SHP77 (cell line): ENCODE data around the gene ZBTB46.
"Not testable (repeated sequence)": the region's sequence is repeated elsewhere in the genome, so short reads cannot be mapped to it uniquely, and the experiment has no call there.

Experiments used
- DNase-seq, 2 experiments: peaks; one replicate each; lab custom pipeline; 2025; lab: John Stamatoyannopoulos, UW

The ZBTB46 gene

DNA sequence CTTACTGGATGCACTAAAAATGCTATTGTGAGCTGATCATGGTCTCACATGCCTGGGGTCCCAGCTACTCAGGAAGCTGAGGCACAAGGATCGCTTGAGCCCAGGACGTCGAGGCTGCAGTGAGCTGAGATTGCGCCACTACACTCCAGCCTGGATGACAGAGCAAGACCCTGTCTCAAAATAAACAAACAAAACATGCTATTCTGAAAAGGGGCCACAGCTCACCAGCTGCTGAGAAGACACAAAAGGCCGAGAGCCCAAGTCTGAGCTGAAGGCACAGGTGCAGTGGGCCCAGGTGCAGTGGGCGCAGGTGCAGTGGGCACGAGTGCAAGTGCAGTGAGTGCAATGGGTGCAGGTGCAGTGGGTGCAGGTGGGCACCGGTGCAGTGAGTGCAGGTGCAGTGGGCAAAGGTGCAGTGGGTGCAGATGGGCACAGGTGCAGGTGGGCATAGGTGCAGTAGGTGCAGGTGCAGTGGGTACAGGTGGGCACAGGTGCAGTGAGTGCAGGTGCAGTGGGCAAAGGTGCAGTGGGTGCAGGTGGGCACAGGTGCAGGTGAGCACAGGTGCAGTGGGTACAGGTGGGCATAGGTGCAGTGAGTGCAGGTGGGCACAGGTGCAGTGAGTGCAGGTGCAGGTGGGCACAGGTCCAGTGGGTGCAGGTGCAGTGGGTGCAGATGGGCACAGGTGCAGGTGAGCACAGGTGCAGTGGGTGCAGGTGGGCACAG, 16.0 kb downstream of the ZBTB46 start:
- no peak for DNase-seq

DNA sequence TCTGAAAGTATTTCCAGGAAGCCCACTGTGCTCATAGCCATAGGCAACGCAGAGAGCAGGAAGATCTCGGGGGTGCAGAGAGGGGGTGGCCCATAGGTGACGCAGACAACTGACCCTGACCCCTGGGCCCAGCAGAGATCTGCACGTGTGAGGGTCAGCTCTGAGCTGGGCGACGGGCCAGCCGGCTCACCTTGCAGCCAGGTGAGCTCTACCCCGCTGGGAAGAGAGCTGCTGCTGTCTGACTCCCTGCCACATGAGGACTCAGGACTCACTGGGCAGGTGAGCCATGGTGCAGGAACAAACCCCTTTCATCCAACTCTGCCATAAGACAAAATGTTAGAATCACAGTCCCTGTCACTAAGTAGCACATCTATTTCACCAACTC, 19.6 kb downstream of the ZBTB46 start:
- DNase-seq = no peak

DNA sequence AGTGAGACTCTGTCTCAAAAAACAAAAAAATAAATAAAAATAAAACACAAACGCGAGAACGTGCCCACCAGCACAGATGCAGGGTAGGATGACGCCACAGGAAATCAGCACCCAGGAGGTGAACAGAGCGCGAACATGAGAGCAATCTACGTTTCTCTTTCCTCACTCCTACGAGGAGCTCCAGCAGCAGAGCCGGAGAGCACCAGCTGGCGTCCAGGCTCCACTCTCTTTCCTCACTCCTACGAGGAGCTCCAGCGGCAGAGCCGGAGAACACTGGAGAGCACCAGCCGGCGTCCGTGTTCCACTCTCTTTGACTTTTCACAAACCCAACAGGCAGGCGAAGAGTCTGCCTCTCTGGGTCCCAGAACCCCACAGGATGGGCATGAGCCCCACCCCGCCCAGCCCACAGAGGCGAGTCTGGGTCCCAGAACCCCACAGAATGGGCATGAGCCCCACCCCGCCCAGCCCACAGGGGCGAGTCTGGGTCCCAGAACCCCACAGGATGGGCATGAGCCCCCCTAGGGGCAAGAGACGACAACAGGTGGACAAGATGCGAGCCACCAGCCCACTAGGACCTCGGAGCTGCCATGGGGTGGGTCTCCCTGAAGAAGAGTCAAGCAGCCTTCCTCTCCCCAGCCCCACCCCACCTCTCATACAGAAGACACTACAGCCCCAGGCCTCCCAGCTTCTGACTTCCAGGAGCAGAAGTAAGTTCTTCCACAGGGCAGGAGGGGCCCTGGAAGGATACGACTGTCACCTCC, 20.2 kb downstream of the ZBTB46 start:
- no peak for DNase-seq

GRCh38 chr20:63809856-63810255, 21.2 kb downstream of the ZBTB46 start:
- no peak for DNase-seq

GRCh38 chr20:63808964-63809674, 21.9 kb downstream of the ZBTB46 start:
- no peak for DNase-seq

- DNase-seq = no peak
These were observed 22.8 kb downstream of the ZBTB46 start for GRCh38 chr20:63808145-63808724.

GRCh38 chr20:63807654-63808053, 23.4 kb downstream of the ZBTB46 start:
- DNase-seq = no peak

DNA sequence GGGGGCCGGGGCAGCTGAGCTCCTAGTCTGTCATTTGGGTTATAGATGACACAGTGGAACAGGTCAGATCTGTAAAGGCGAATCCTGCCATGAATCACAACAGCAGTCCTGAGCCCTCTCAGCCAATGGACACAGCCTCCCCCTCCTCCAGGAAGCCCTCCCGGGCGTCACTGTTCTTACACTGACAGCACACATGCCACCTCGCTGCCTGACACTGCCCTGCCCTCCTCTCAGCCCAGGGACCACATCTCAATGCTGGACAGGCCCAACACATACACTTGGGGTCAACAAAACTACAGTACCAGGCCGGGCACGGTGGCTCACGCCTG, 26.8 kb downstream of the ZBTB46 start:
- no peak for DNase-seq

- DNase-seq = no peak
These were observed 28.4 kb downstream of the ZBTB46 start for GRCh38 chr20:63802469-63803240.

GRCh38 chr20:63801174-63801573, 29.9 kb downstream of the ZBTB46 start:
- DNase-seq = not testable (repeated sequence)

- not testable (repeated sequence) for DNase-seq
These were observed 30.7 kb downstream of the ZBTB46 start for GRCh38 chr20:63800411-63800810.

DNA sequence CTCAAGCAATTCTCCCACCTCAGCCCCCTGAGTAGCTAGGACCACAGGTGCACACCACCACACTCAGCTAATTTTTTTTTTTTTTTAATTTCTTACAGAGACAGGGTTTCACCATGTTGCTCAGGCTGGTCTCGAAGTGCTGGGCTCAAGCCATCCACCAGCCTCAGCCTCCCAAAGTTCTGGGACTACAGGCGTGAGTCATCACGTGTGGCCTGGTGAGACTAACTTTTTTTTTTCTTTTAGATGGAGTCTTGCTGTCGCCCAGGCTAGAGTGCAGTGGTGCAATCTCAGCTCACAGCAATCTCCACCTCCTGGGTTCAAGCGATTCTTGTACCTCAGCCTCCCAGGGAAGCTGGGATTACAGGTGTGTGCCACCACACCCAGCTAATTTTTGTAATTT, 31.9 kb downstream of the ZBTB46 start:
- not testable (repeated sequence) for DNase-seq

- DNase-seq = not testable (repeated sequence)
These were observed 33.9 kb downstream of the ZBTB46 start for GRCh38 chr20:63797175-63797574.

DNA sequence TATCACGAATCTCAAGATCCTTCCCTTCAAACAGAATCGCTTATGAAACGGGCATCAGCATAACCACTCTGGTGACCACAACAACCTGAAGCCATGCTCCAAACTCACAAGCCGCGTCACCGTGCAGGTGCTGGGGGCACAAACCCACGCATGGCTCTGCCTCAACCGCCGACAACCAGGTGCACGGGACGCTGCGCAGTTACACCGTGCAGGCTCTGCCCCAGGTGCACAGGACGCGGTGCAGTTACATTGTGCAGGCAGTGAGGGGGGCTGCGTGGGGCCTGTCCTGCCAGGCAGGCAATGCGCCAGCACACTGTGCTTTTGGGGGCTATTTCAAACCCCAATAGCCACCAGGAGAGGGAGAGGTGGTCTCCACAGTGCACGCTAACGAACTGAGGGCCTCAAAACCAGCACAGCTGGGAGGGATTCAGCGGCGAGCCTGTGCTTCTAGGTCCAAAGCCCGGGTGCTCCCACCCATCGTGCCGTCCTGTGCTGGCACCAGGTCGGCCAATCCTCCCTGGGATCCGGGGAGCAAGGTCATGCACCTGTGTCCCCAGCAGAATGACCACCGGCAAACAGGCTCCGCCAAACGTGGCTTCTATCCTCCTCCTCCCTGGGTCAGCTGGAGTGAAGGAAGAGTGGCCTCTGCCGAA, 35.8 kb downstream of the ZBTB46 start:
- DNase-seq = no peak

GRCh38 chr20:63794614-63795013, 36.5 kb downstream of the ZBTB46 start:
- DNase-seq = no peak

GRCh38 chr20:63792866-63793265, 38.2 kb downstream of the ZBTB46 start:
- DNase-seq = no peak

DNA sequence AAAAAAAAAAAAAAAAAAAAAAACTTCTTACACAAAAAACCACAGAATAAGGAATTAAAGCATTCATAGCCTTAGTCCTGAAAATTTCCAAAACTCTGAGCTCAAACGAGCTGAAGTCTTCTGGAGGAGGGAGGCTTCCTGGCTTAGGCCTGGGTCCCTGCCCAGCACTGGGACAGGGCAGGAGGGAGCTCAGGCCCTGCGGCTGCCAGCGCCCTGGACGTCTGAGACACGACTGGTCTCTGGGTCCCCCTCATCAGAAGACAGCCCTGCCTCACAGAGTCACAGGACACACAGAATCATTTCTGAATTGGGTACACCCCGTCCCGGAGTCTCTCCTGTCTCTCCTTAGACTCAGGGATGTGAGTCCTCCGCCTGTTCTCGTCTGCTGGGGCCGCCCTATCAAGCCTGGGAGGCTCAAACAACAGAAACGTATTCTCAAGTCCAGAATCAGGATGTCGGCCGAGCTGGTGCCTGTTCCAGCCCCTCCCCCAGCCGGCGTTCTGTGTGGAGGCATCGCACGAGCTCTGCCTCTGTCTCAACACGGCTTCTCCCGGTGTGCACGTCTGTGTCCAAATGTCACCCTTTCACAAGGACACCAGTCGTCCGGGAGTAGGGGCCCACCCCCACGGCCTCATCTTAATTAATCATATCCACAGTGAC, 39.4 kb downstream of the ZBTB46 start:
- no peak for DNase-seq

GRCh38 chr20:63790572-63791168, 40.4 kb downstream of the ZBTB46 start:
- DNase-seq = no peak

DNA sequence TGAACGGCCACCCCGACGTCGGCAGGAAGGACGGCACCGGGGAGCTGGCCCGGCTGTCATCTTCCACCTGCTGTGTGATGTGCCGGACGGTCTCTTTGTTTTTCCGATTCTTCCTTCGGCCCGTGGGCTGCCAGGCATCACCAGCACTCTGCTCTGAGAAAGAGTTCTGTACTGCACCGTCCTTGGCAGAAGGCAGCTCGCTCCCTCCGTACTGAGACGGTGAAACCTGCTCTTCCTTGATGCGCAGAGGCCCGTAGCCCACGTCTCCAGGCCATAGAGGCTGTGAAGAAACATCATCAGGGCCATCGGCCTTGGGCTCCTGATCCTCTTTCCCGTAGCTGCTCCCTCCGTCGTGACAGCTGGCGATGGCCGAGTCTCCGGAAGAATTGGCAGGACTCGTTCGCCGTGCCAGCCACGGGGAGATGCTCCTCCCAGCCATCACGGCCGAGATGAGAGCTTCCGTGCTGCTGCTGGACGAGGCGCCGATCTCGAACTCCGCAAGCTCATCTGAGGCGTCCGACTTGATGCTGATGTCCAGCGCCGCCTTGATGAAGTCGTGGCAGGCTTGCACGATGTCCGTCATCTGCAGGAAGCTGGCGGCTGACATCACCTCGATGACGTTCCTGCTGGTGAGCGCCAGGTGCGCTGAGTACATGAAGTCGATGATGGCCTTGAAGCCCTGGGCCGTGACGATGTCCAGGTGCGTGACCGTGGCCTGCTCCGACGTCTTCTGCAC, 41.1 kb downstream of the ZBTB46 start:
- DNase-seq = no peak

- no peak for DNase-seq
These were observed 43.3 kb downstream of the ZBTB46 start for GRCh38 chr20:63787749-63788148.
